H7 (cell line): ENCODE results near the gene LUC7L. TPM values are rescaled to one million over a fixed set of nuclear protein-coding genes. Genes with fewer than 3 reads are reported as not detected.
A peak's percentile ranks its signal among the peaks of the same experiment; 100 is the strongest.
"Not testable (repeated sequence)": the region's sequence is repeated elsewhere in the genome, so short reads cannot be mapped to it uniquely, and the experiment has no call there.

ENCODE experiments used
- DNase-seq: peaks from one replicate; pipeline ENCODE4 v3.0.0; 2012
- H3K27me3 ChIP-seq: 2 replicates; pipeline ENCODE4 v1.6.0; 2011; ENCODE audit warnings: mild to moderate bottlenecking, low read length; ENCODE audit not compliant: control insufficient read depth, insufficient read depth
- H3K36me3 ChIP-seq: replicated peaks from 2 replicates; pipeline ENCODE4 v1.5.1; 2011; ENCODE audit warnings: low read length; ENCODE audit not compliant: control insufficient read depth, insufficient read depth
- H3K4me3 ChIP-seq: 2 replicates; pipeline ENCODE4 v1.5.1; 2011; ENCODE audit warnings: low read depth, mild to moderate bottlenecking, control low read depth, low read length, moderate library complexity; ENCODE audit not compliant: insufficient read depth
- total RNA-seq: library from RNA; depleted of rRNA; stranded (reverse); fragments of >200 nt; shearing (Covaris generic); gene quantifications from 2 replicates; pipeline ENCODE4 v1.2.3, GENCODE V29; 2014

Gene LUC7L
- total RNA-seq, 1 experiment from 2014 or later = 56.6 TPM

- Histone ChIP-seq H3K4me3 (no peak overlapping the region), H3K36me3 (peaks cover 4% of the 10 kb centered on the region), H3K27me3 (no peaks in the 10 kb centered on the region)
- no peak for DNase-seq
Observed at GRCh38 chr16:266258-267164, 37.3 kb upstream of the LUC7L start.

DNA sequence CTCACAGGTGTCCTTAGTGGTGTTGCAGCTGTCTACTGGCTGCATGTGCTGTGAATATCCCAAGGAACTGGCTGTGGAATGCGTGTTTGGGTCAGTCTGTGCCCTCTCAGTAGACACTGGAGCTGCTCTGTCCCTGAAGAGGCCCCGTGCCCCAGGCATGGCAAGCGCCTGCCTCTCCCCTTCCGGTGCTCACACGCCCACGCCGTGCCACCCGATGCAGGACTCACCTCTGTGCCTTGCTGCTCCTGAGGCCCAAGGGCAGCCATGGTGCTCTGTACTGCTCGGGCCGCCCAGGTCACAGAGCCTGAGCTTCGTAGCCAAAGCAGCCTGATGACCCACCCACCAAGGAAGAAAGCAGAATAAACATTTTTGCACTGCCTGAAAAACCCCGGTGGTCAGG, 36.5 kb upstream of the LUC7L start:
- H3K36me3 ChIP-seq = peaks cover 4% of the 10 kb centered on the region
- H3K27me3 ChIP-seq = no peaks in the 10 kb centered on the region
- DNase-seq = peak; percentile 38
- no peak overlapping the region for H3K4me3 ChIP-seq

DNA sequence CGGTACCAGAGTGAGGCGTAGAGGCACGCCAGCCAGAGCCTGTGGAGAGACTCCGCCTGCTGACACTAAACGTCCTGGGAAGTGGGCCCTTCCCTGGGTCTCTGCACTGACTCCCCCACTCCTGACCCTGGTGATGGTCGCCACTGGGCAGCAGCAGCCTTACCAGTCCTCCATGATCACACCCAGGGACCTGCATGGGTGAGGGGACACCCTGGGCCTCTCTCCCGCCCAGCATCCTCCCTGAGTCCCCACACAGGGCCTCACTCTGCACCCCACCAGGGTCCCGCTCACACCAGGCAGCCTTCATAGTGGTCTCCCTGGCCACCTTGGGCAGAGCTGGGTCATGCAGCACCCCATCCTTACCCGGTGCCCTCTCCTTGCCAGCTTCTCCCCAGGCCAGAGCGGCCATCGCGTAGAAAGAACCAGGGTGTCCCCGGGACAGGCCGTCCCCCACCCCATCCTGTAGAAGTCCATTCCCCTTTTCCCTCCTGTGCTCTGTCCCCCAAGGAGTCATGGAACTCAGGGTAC, 35.8 kb upstream of the LUC7L start:
- Histone ChIP-seq H3K27me3 (no peaks in the 10 kb centered on the region), H3K4me3 (no peak overlapping the region), H3K36me3 (peaks cover 6% of the 10 kb centered on the region)
- no peak for DNase-seq

DNA sequence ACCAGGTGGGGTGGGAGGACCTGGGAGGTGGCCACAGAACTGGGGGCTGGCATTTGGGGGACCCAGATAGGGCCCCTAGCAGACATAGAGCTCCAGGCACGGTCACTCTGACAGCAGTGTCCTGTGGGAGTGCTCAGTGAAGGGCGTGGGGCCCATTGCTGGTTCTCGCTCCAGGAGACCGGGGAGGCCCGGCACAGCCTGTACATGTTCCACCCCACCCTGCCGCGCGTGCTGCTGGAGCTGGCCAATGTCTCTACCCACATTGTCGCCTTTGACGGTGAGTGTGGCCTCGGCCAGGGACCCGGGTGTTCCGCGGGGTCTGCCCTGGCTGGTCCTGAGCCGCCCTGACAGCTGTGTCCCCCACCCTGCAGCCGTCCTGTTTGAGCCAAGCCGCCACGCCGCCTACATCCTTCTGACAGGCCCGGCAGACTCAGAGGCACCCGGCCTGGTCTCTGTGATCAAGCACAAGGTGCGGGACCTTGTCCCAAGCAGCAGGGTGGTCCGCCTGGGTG, 35.2 kb upstream of the LUC7L start:
- H3K27me3 ChIP-seq = no peaks in the 10 kb centered on the region
- peaks cover 8% of the 10 kb centered on the region for H3K36me3 ChIP-seq
- DNase-seq = peak; percentile 38

GRCh38 chr16:263944-264343, 34.7 kb upstream of the LUC7L start:
- no peak for DNase-seq
- H3K36me3 ChIP-seq = peaks cover 8% of the 10 kb centered on the region
- no peaks in the 10 kb centered on the region for H3K27me3 ChIP-seq
- H3K4me3 ChIP-seq = no peak overlapping the region

More for the DNA sequence above, 35.2 kb upstream of the LUC7L start:
- no peak overlapping the region for H3K4me3 ChIP-seq

GRCh38 chr16:263182-263774, 34.0 kb upstream of the LUC7L start:
- peak; percentile 34 for DNase-seq
- Histone ChIP-seq H3K4me3 (no peak overlapping the region), H3K36me3 (peaks cover 8% of the 10 kb centered on the region), H3K27me3 (no peaks in the 10 kb centered on the region)

DNA sequence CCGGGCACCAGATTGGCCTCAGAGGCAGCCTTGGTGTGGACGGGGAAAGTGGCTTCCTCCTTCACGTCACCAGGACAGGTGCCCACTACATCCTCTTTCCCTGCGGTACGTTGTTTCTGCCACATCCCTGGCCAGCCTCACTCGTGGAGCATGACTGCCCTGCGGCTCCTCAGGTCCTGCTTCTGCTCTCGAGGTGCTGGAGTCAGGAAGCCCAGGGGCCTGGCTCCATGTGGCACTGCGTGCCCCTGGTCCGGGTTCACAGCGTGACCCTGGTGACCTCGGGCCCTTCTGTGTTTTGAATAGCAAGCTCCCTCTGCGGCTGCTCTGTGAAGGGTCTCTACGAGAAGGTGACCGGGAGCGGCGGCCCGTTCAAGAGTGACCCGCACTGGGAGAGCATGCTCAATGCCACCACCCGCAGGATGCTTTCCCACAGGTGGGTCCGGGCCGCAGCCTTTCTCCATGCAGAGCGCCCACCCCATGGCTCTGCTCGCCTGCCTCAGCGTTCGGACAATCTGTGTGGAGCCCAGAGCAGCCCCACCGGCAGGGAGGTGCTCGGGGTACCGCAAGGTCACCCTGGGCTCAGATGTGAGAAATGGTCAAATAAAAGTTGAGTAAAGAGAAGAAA, 33.0 kb upstream of the LUC7L start:
- Histone ChIP-seq H3K4me3 (no peak overlapping the region), H3K27me3 (no peaks in the 10 kb centered on the region), H3K36me3 (peaks cover 8% of the 10 kb centered on the region)
- peak; percentile 46 for DNase-seq

- Histone ChIP-seq H3K27me3 (no peaks in the 10 kb centered on the region), H3K36me3 (peaks cover 8% of the 10 kb centered on the region), H3K4me3 (no peak overlapping the region)
- no peak for DNase-seq
Observed at GRCh38 chr16:261031-261691, 31.9 kb upstream of the LUC7L start.

- H3K36me3 ChIP-seq = peaks cover 8% of the 10 kb centered on the region
- no peaks in the 10 kb centered on the region for H3K27me3 ChIP-seq
- DNase-seq = no peak
- no peak overlapping the region for H3K4me3 ChIP-seq
Observed at GRCh38 chr16:260326-260725, 31.1 kb upstream of the LUC7L start.

- peak; percentile 50 for DNase-seq
- peaks cover 8% of the 10 kb centered on the region for H3K36me3 ChIP-seq
- H3K27me3 ChIP-seq = no peaks in the 10 kb centered on the region
- no peak overlapping the region for H3K4me3 ChIP-seq
Observed at GRCh38 chr16:259814-260253, 30.6 kb upstream of the LUC7L start.

GRCh38 chr16:259226-259625, 30.0 kb upstream of the LUC7L start:
- no peak for DNase-seq
- H3K36me3 ChIP-seq = peaks cover 10% of the 10 kb centered on the region
- no peak overlapping the region for H3K4me3 ChIP-seq
- H3K27me3 ChIP-seq = no peaks in the 10 kb centered on the region

GRCh38 chr16:258091-258490, 28.8 kb upstream of the LUC7L start:
- H3K27me3 ChIP-seq, H3K4me3 ChIP-seq, DNase-seq: not testable (repeated sequence)
- peaks cover 11% of the 10 kb centered on the region for H3K36me3 ChIP-seq

- Histone ChIP-seq H3K36me3 (peaks cover 7% of the 10 kb centered on the region), H3K27me3 (no peaks in the 10 kb centered on the region), H3K4me3 (no peak overlapping the region)
- no peak for DNase-seq
Observed at GRCh38 chr16:255183-255582, 25.9 kb upstream of the LUC7L start.

GRCh38 chr16:254461-254860, 25.2 kb upstream of the LUC7L start:
- no peaks in the 10 kb centered on the region for H3K27me3 ChIP-seq
- peaks cover 3% of the 10 kb centered on the region for H3K36me3 ChIP-seq
- H3K4me3 ChIP-seq = no peak overlapping the region
- DNase-seq = no peak
